Right hindlimb (tissue), 1 donor: ENCODE data around the gene LGMN.
"Not testable (repeated sequence)": the region's sequence is repeated elsewhere in the genome, so short reads cannot be mapped to it uniquely, and the experiment has no call there.

Source experiments
- DNase-seq: peaks from one replicate; pipeline ENCODE4 v3.0.0-alpha.2; 2018

The LGMN gene

GRCh38 chr14:92759679-92760523 lies 11.5 kb upstream of the LGMN start:
- no peak for DNase-seq

- no peak for DNase-seq
These were observed 10.9 kb upstream of the LGMN start for GRCh38 chr14:92759300-92759678.

- no peak for DNase-seq
These were observed 8.0 kb upstream of the LGMN start for GRCh38 chr14:92756446-92756845.

- DNase-seq, result no peak
These were observed 7.1 kb upstream of the LGMN start for GRCh38 chr14:92755495-92755894.

GRCh38 chr14:92754966-92755365 lies 6.5 kb upstream of the LGMN start:
- DNase-seq, result no peak

- DNase-seq, result no peak
These were observed 4.8 kb upstream of the LGMN start for GRCh38 chr14:92753250-92753649.

GRCh38 chr14:92751819-92752218 lies 3.4 kb upstream of the LGMN start:
- no peak for DNase-seq

GRCh38 chr14:92750994-92751400 lies 2.6 kb upstream of the LGMN start:
- no peak for DNase-seq

- not testable (repeated sequence) for DNase-seq
These were observed 1.8 kb upstream of the LGMN start for GRCh38 chr14:92750222-92750728.

GRCh38 chr14:92747701-92748258 lies 647 bp downstream of the LGMN start:
- DNase-seq, result no peak

- no peak for DNase-seq
These were observed 4.2 kb downstream of the LGMN start for GRCh38 chr14:92744198-92744597.

- DNase-seq, result no peak
These were observed 8.0 kb downstream of the LGMN start for GRCh38 chr14:92740440-92740839.

GRCh38 chr14:92737619-92738188 lies 10.7 kb downstream of the LGMN start:
- no peak for DNase-seq

GRCh38 chr14:92737206-92737605 lies 11.2 kb downstream of the LGMN start:
- DNase-seq, result no peak

GRCh38 chr14:92735344-92735743 lies 13.1 kb downstream of the LGMN start:
- no peak for DNase-seq

GRCh38 chr14:92734618-92735017 lies 13.8 kb downstream of the LGMN start:
- DNase-seq, result no peak

GRCh38 chr14:92733007-92733406 lies 15.4 kb downstream of the LGMN start:
- no peak for DNase-seq

- no peak for DNase-seq
These were observed 16.8 kb downstream of the LGMN start for GRCh38 chr14:92731622-92732115.

- DNase-seq, result no peak
These were observed 18.6 kb downstream of the LGMN start for GRCh38 chr14:92729634-92730358.

- DNase-seq, result no peak
These were observed 19.6 kb downstream of the LGMN start for GRCh38 chr14:92728759-92729364.

GRCh38 chr14:92726933-92727262 lies 21.5 kb downstream of the LGMN start:
- no peak for DNase-seq

- no peak for DNase-seq
These were observed 22.1 kb downstream of the LGMN start for GRCh38 chr14:92726135-92726932.
